T-cell (primary cell): ENCODE data around the gene RAPGEF2. TPM values are rescaled to one million over a fixed set of nuclear protein-coding genes. Genes with fewer than 3 reads are reported as not detected.

ENCODE experiments used
- ATAC-seq, 4 experiments: fragments of 200-7000 bp in 3 of 4; fragments of 150-1000 bp in 1 of 4; cut with Tn5 transposase; replicated peaks in 1 of 4; 1 replicate in 3 of 4; 2 replicates in 1 of 4; pipeline ENCODE4 v1.10.0; 2021; ENCODE audit warnings: moderate library complexity in 3 of 4, mild to moderate bottlenecking in 2 of 4, moderate number of reproducible peaks in 1 of 4
- CTCF ChIA-PET, 2 donors: fragments of 300-600 bp; sonication (Branson Sonifier 250); formaldehyde crosslinking; loops; one replicate each; lab custom pipeline; 2022; ENCODE audit warnings: antibody characterized with exemption in 2 of 2; lab: Charles Lee
- POLR2A ChIA-PET, 2 donors: fragments of 300-600 bp; sonication (Branson Sonifier 250); formaldehyde crosslinking; loops; one replicate each; lab custom pipeline; 2022; ENCODE audit warnings: antibody characterized with exemption in 2 of 2; lab: Charles Lee
- DNase-seq, 35 experiments: peaks; one replicate each; pipeline versions ENCODE4 v3.0.0 to v3.0.0-alpha.2; 2013 to 2023
- H3K27ac ChIP-seq: one replicate; pipeline ENCODE4 v1.5.1; 2013; ENCODE audit warnings: low read length
- H3K27me3 ChIP-seq, 2 experiments: replicated peaks in 1 of 2; 1 replicate in 1 of 2; 2 replicates in 1 of 2; pipeline versions ENCODE4 v1.6.1 to v1.7.0; 2013; ENCODE audit warnings: low read length in 1 of 2, mixed read lengths in 1 of 2; ENCODE audit not compliant: control insufficient read depth in 2 of 2, insufficient read depth in 2 of 2; ENCODE audit errors: extremely low read depth in 1 of 2
- H3K36me3 ChIP-seq, 2 donors: 1 replicate in 1 of 2; 2 replicates in 1 of 2; pipeline versions ENCODE4 v1.6.1 to v1.7.0; 2013; ENCODE audit warnings: low read length in 1 of 2; ENCODE audit not compliant: control insufficient read depth in 2 of 2, insufficient read depth in 1 of 2; ENCODE audit errors: extremely low read depth in 1 of 2
- H3K4me1 ChIP-seq, 2 experiments: 1 replicate in 1 of 2; 2 replicates in 1 of 2; pipeline versions ENCODE4 v1.6.1 to v1.7.0; 2013; ENCODE audit warnings: low read length in 2 of 2, mixed read lengths in 1 of 2; ENCODE audit not compliant: insufficient read depth in 2 of 2, control insufficient read depth in 1 of 2; ENCODE audit errors: extremely low read depth in 1 of 2
- H3K4me3 ChIP-seq, 2 donors: 1 replicate in 1 of 2; 2 replicates in 1 of 2; pipeline versions ENCODE4 v1.5.1 to v1.7.0; 2013; ENCODE audit warnings: mild to moderate bottlenecking in 2 of 2, low read length in 1 of 2, moderate library complexity in 1 of 2; ENCODE audit not compliant: control insufficient read depth in 1 of 2; ENCODE audit errors: extremely low read depth in 1 of 2
- H3K9me3 ChIP-seq: 2 replicates; pipeline ENCODE4 v1.7.0; 2013
- H3K27ac Mint-ChIP-seq, 2 donors: one replicate each; pipeline ENCODE4 v1.8.0; 2020 to 2021; ENCODE audit warnings: mild to moderate bottlenecking in 2 of 2, mixed read lengths in 2 of 2
- H3K27me3 Mint-ChIP-seq, 2 donors: one replicate each; pipeline ENCODE4 v1.8.0; 2021 to 2022; ENCODE audit warnings: mixed read lengths in 2 of 2
- H3K36me3 Mint-ChIP-seq: one replicate; pipeline ENCODE4 v1.8.0; 2021; ENCODE audit warnings: mixed read lengths
- H3K4me1 Mint-ChIP-seq, 3 donors: one replicate each; pipeline ENCODE4 v1.8.0; 2020 to 2022; ENCODE audit warnings: mixed read lengths in 3 of 3, mild to moderate bottlenecking in 1 of 3
- H3K4me3 Mint-ChIP-seq, 3 donors: one replicate each; pipeline ENCODE4 v1.8.0; 2020 to 2022; ENCODE audit warnings: mild to moderate bottlenecking in 3 of 3, mixed read lengths in 3 of 3, moderate library complexity in 3 of 3
- H3K9me3 Mint-ChIP-seq, 3 donors: one replicate each; pipeline ENCODE4 v1.8.0; 2020 to 2022; ENCODE audit warnings: mixed read lengths in 3 of 3
- WGBS: methylation state at CpG from one replicate; pipeline ENCODE4 v1.1.5; 2013; ENCODE audit warnings: missing lambda C conversion rate; ENCODE audit not compliant: insufficient coverage; 5-methylcytosine and 5-hydroxymethylcytosine counted together
- total RNA-seq, 35 experiments: library from RNA in 6 of 35; stranded (reverse) in 6 of 35; fragments of 120-200 nt in 1 of 35; gene quantifications; one replicate each; pipeline versions ENCODE4 v1.2.1 to v1.2.4 and lab custom pipeline; 2013 to 2026

Gene RAPGEF2
- total RNA-seq, 5 donors from 2014 or later (not counting 1 experiment from before 2014, with no cell fraction given), result 16.8 to 28.5 (median 26.4) TPM

- Mint-ChIP-seq H3K36me3 (peaks cover 5% of the 10 kb centered on the region), H3K27ac (no peak overlapping the region), H3K4me3 (no peak overlapping the region), H3K4me1 (peaks cover 4 to 11% (median 9%) of the 10 kb centered on the region in 3 donors), H3K9me3 (no peaks in the 10 kb centered on the region), H3K27me3 (no peaks in the 10 kb centered on the region)
- no peaks in the 10 kb centered on the region for H3K9me3 ChIP-seq
- CTCF ChIA-PET, result no interaction called here
- no peak overlapping the region for H3K4me3 ChIP-seq
- no peaks in the 10 kb centered on the region for H3K4me1 ChIP-seq
- no peak for ATAC-seq
- no peak for DNase-seq
- no peaks in the 10 kb centered on the region for H3K36me3 ChIP-seq
- H3K27me3 ChIP-seq, result no peaks in the 10 kb centered on the region
- POLR2A ChIA-PET, result no interaction called here
- no peak overlapping the region for H3K27ac ChIP-seq
- WGBS, result 100% methylated on average over 3 of the region's 5 CpGs
These were observed 117.5 kb downstream of the RAPGEF2 start for GRCh38 chr4:159220353-159220752.

- CTCF ChIA-PET, result interaction anchor here in 1 of 2 donors (0.8 kb wide), 1 partner anchor 506 kb away, joined by 3 read pairs; no protein-coding TSS in a partner anchor
- POLR2A ChIA-PET, result no interaction called here
- no peak for DNase-seq
These were observed 118.4 kb downstream of the RAPGEF2 start for GRCh38 chr4:159221280-159221679.

GRCh38 chr4:159222043-159222552 is 119.2 kb downstream of the RAPGEF2 start:
- WGBS, result 100% methylated on average over 2 of the region's 4 CpGs
- CTCF ChIA-PET, result interaction anchor here in 1 of 2 donors (0.8 kb wide), 1 partner anchor 507 kb away, joined by 3 read pairs; no protein-coding TSS in a partner anchor
- POLR2A ChIA-PET, result no interaction called here
- DNase-seq (no peak), ATAC-seq (no peak)
- Histone ChIP-seq H3K27ac (no peak overlapping the region), H3K9me3 (no peaks in the 10 kb centered on the region), H3K36me3 (no peaks in the 10 kb centered on the region), H3K4me1 (no peaks in the 10 kb centered on the region), H3K4me3 (no peak overlapping the region), H3K27me3 (no peaks in the 10 kb centered on the region)
- H3K9me3 Mint-ChIP-seq, result no peaks in the 10 kb centered on the region
- no peak overlapping the region for H3K4me3 Mint-ChIP-seq
- H3K36me3 Mint-ChIP-seq, result peaks cover 5% of the 10 kb centered on the region
- peaks cover 0 to 22% (median 20%) of the 10 kb centered on the region in 3 donors for H3K4me1 Mint-ChIP-seq
- no peak overlapping the region for H3K27ac Mint-ChIP-seq
- no peaks in the 10 kb centered on the region for H3K27me3 Mint-ChIP-seq

More at GRCh38 chr4:159221280-159221679, 118.4 kb downstream of the RAPGEF2 start:
- Histone ChIP-seq H3K4me3 (no peak overlapping the region), H3K4me1 (no peaks in the 10 kb centered on the region), H3K27ac (no peak overlapping the region), H3K36me3 (no peaks in the 10 kb centered on the region), H3K9me3 (no peaks in the 10 kb centered on the region), H3K27me3 (no peaks in the 10 kb centered on the region)
- ATAC-seq, result no peak
- peaks cover 5% of the 10 kb centered on the region for H3K36me3 Mint-ChIP-seq
- no peak overlapping the region for H3K4me3 Mint-ChIP-seq
- WGBS, result 71% methylated on average over 1 of the region's 3 CpGs
- H3K9me3 Mint-ChIP-seq, result no peaks in the 10 kb centered on the region
- no peak overlapping the region for H3K27ac Mint-ChIP-seq
- H3K4me1 Mint-ChIP-seq, result peaks cover 1 to 17% (median 14%) of the 10 kb centered on the region in 3 donors
- H3K27me3 Mint-ChIP-seq, result no peaks in the 10 kb centered on the region

GRCh38 chr4:159224408-159224807 is 121.5 kb downstream of the RAPGEF2 start:
- Histone ChIP-seq H3K4me1 (no peaks in the 10 kb centered on the region), H3K27ac (no peak overlapping the region), H3K36me3 (no peaks in the 10 kb centered on the region), H3K9me3 (no peaks in the 10 kb centered on the region), H3K4me3 (no peak overlapping the region), H3K27me3 (no peaks in the 10 kb centered on the region)
- POLR2A ChIA-PET, result no interaction called here
- CTCF ChIA-PET, result no interaction called here
- H3K36me3 Mint-ChIP-seq, result peaks cover 5% of the 10 kb centered on the region
- DNase-seq, result no peak
- H3K9me3 Mint-ChIP-seq, result no peaks in the 10 kb centered on the region
- H3K27me3 Mint-ChIP-seq, result no peaks in the 10 kb centered on the region
- no peak overlapping the region for H3K27ac Mint-ChIP-seq
- WGBS, result 100% methylated on average over 2 of the region's 3 CpGs
- H3K4me1 Mint-ChIP-seq, result peaks cover 6 to 22% (median 17%) of the 10 kb centered on the region in 3 donors
- H3K4me3 Mint-ChIP-seq, result no peak overlapping the region
- ATAC-seq, result no peak

- Mint-ChIP-seq H3K4me1 (peaks cover 8 to 26% (median 18%) of the 10 kb centered on the region in 3 donors), H3K36me3 (no peaks in the 10 kb centered on the region), H3K27ac (no peak overlapping the region), H3K9me3 (peaks cover 0 to 3% (median 0%) of the 10 kb centered on the region in 3 donors), H3K4me3 (no peak overlapping the region), H3K27me3 (no peaks in the 10 kb centered on the region)
- no CpG with 5 or more reads among the region's 3 CpGs for WGBS
- CTCF ChIA-PET, result no interaction called here
- H3K27ac ChIP-seq, result no peak overlapping the region
- H3K4me3 ChIP-seq, result no peak overlapping the region
- H3K27me3 ChIP-seq, result no peaks in the 10 kb centered on the region
- ATAC-seq, result no peak
- no peaks in the 10 kb centered on the region for H3K4me1 ChIP-seq
- no peaks in the 10 kb centered on the region for H3K36me3 ChIP-seq
- DNase-seq, result no peak
- POLR2A ChIA-PET, result no interaction called here
- no peaks in the 10 kb centered on the region for H3K9me3 ChIP-seq
These were observed 124.5 kb downstream of the RAPGEF2 start for GRCh38 chr4:159227378-159227777.

GRCh38 chr4:159227984-159228383 is 125.1 kb downstream of the RAPGEF2 start:
- DNase-seq (no peak), ATAC-seq (no peak)
- Mint-ChIP-seq H3K9me3 (peaks cover 0 to 5% (median 0%) of the 10 kb centered on the region in 3 donors), H3K4me3 (no peak overlapping the region), H3K27ac (no peak overlapping the region), H3K4me1 (peaks cover 14 to 31% (median 22%) of the 10 kb centered on the region in 3 donors), H3K27me3 (no peaks in the 10 kb centered on the region), H3K36me3 (no peaks in the 10 kb centered on the region)
- no peaks in the 10 kb centered on the region for H3K4me1 ChIP-seq
- H3K4me3 ChIP-seq, result no peak overlapping the region
- H3K27me3 ChIP-seq, result no peaks in the 10 kb centered on the region
- H3K9me3 ChIP-seq, result no peaks in the 10 kb centered on the region
- WGBS, result 96% methylated on average over 8 of the region's 11 CpGs
- POLR2A ChIA-PET, result interaction anchor here in 1 of 2 donors (0.5 kb wide), 1 partner anchor 47 kb away, joined by 4 read pairs; no protein-coding TSS in a partner anchor
- CTCF ChIA-PET, result interaction anchor here in 1 of 2 donors (0.6 kb wide), 1 partner anchor 515 kb away, joined by 3 read pairs; no protein-coding TSS in a partner anchor
- no peaks in the 10 kb centered on the region for H3K36me3 ChIP-seq
- no peak overlapping the region for H3K27ac ChIP-seq
